Psoas muscle (tissue), 8 donors: ENCODE measurements around the gene SYT2. TPM values are rescaled to one million over a fixed set of nuclear protein-coding genes. Genes with fewer than 3 reads are reported as not detected.
"Not testable (repeated sequence)": the region's sequence is repeated elsewhere in the genome, so short reads cannot be mapped to it uniquely, and the experiment has no call there.

ENCODE experiments used
- ATAC-seq, 4 donors: fragments of 200-7000 bp; cut with Tn5 transposase; one replicate each; pipeline ENCODE4 v1.9.1; 2020; ENCODE audit warnings: moderate library complexity in 3 of 4, mild to moderate bottlenecking in 2 of 4
- DNase-seq, 2 donors: peaks; one replicate each; pipeline ENCODE4 v3.0.0-alpha.2; 2020
- H3K27ac ChIP-seq: fragments of 200-600 bp; one replicate; pipeline ENCODE4 v1.8.0; 2022
- H3K27me3 ChIP-seq, 3 donors: fragments of 200-600 bp in 1 of 3; one replicate each; pipeline versions ENCODE4 v1.6.1 to v1.8.0; 2013 to 2022; ENCODE audit warnings: low read length in 2 of 3, mild to moderate bottlenecking in 2 of 3, moderate library complexity in 1 of 3; ENCODE audit not compliant: insufficient read depth in 3 of 3
- H3K36me3 ChIP-seq, 2 donors: fragments of 200-600 bp in 1 of 2; one replicate each; pipeline versions ENCODE4 v1.6.1 to v1.8.0; 2013 to 2022; ENCODE audit warnings: low read depth in 1 of 2, mild to moderate bottlenecking in 1 of 2, moderate library complexity in 1 of 2; ENCODE audit not compliant: insufficient read depth in 1 of 2
- H3K4me1 ChIP-seq: fragments of 200-600 bp; one replicate; pipeline ENCODE4 v1.8.0; 2022
- H3K4me3 ChIP-seq: fragments of 200-600 bp; one replicate; pipeline ENCODE4 v1.8.0; 2022; ENCODE audit warnings: mild to moderate bottlenecking
- H3K9me3 ChIP-seq: fragments of 200-600 bp; one replicate; pipeline ENCODE4 v1.8.0; 2022
- WGBS, 3 donors: extraction: QIAGEN DNeasy Blood & Tissue Kit; methylation state at CpG; one replicate each; pipeline versions ENCODE4 v1.1.6 to v1.1.7; 2013; 5-methylcytosine and 5-hydroxymethylcytosine counted together
- intact Hi-C, 2 donors: fragments of 100-400 bp; cut with DNase I; formaldehyde crosslinking; loops; one replicate each; pipeline versions ENCODE4 v1.11.0 to v1.14.2; 2022
- polyA plus RNA-seq, 3 donors: library from polyadenylated mRNA; stranded (reverse); fragments of 200-250 nt; gene quantifications; one replicate each; pipeline ENCODE4 v1.2.3, GENCODE V29; 2013
- total RNA-seq, 4 donors: library from RNA; stranded (reverse); fragmentation: NEBNext Ultra II Directional in 2 of 4; extraction: Animal tissue kit (Norgen Biotek cat#: 25700) in 2 of 4; gene quantifications; one replicate each; pipeline versions ENCODE4 v1.2.1 to v1.2.4, GENCODE V29; 2021 to 2023
- TF ChIP-seq, protein P1 (sequence below): fragments of 200-600 bp; IDR thresholded peaks from one replicate; pipeline ENCODE4 v1.8.0; 2022; ENCODE audit warnings: antibody characterized with exemption
- donor health status: healthy with polysubstance abuse.
- donor health status: DM: no; HTN: no; CAD: no; lungs with moderate emphysema.
- donor health status: Bipolar disorder and iron deficiency.
- donor health status: healthy.
- donor health status: DM: yes; HTN: yes; CAD: no.
- donor health status: DM: no; HTN: no; CAD: no.
- donor health status: DM: no; HTN: no; CAD: no.
- donor health status: DM: yes; HTN: yes; CAD: no.

Gene SYT2
- total and polyA plus RNA-seq, 7 donors: 0.01 to 0.02 TPM; not detected in 5

GRCh38 chr1:202561240-202561639 is 149.0 kb downstream of the SYT2 start:
- no peaks in the 10 kb centered on the region for H3K27me3 ChIP-seq
- intact Hi-C loops: no loop called here
- H3K9me3 ChIP-seq: no peaks in the 10 kb centered on the region
- H3K4me3 ChIP-seq: no peak overlapping the region
- peaks cover 20% of the 10 kb centered on the region for H3K4me1 ChIP-seq
- no peak for DNase-seq
- ATAC-seq: peak in 3 of 4 donors; percentile 40 to 51 (median 50)
- 22 to 30% (median 24%) methylated on average over 1 of the region's 1 CpG for WGBS, 3 donors
- H3K36me3 ChIP-seq: peaks cover 0 to 44% of the 10 kb centered on the region in 2 donors
- TF ChIP-seq, protein P1, sequence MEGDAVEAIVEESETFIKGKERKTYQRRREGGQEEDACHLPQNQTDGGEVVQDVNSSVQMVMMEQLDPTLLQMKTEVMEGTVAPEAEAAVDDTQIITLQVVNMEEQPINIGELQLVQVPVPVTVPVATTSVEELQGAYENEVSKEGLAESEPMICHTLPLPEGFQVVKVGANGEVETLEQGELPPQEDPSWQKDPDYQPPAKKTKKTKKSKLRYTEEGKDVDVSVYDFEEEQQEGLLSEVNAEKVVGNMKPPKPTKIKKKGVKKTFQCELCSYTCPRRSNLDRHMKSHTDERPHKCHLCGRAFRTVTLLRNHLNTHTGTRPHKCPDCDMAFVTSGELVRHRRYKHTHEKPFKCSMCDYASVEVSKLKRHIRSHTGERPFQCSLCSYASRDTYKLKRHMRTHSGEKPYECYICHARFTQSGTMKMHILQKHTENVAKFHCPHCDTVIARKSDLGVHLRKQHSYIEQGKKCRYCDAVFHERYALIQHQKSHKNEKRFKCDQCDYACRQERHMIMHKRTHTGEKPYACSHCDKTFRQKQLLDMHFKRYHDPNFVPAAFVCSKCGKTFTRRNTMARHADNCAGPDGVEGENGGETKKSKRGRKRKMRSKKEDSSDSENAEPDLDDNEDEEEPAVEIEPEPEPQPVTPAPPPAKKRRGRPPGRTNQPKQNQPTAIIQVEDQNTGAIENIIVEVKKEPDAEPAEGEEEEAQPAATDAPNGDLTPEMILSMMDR: no peak
- H3K27ac ChIP-seq: no peak overlapping the region

DNA sequence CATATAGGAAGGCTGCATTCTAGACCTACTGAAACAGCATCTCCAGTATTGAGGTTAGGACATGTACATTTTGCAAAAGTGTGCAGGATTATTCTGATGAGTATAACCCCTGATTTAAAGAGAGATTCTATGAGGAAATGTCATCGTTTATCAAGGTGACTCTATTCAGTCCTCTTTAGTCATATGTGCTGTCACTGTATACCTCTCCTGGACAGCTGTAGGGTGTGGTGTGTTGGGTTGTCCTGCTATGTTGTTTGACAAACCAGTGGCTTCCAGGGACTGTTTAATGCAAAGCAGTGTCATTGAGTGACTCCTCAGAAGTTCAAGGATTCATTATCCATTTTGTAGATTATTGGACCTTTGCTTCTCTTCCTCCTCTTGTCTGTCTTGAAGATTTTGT is 152.6 kb downstream of the SYT2 start:
- H3K9me3 ChIP-seq, H3K27ac ChIP-seq, H3K27me3 ChIP-seq, H3K4me3 ChIP-seq, DNase-seq, intact Hi-C loops, H3K36me3 ChIP-seq: not testable (repeated sequence)
- peaks cover 33% of the 10 kb centered on the region for H3K4me1 ChIP-seq
- peak; percentile 34 to 70 (median 62) for ATAC-seq
- WGBS, 3 donors: 39 to 49% (median 41%) methylated on average over 1 of the region's 1 CpG

DNA sequence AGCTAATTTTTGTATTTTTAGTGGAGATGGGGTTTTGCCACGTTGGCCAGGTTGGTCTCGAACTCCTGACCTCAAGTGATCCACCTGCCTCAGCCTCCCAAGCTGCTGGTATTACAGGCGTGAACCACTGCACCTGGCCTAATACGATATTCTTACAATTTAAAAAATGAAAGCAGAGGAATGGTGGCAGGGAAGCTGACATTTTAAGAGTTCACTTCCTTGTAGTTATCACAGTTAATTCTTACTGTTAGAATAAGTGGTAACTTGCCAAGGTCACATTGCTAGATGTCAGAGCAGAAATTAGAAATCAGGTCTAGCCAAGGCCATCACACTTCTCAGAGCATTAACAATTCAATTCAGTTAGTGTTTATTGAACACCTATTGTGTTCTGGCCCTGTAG is 154.2 kb downstream of the SYT2 start:
- H3K4me3 ChIP-seq, DNase-seq, H3K27me3 ChIP-seq, H3K36me3 ChIP-seq, H3K9me3 ChIP-seq, H3K27ac ChIP-seq, ATAC-seq, intact Hi-C loops: not testable (repeated sequence)
- WGBS, 3 donors: 60 to 79% (median 67%) methylated on average over 4 of the region's 4 CpGs
- H3K4me1 ChIP-seq: peaks cover 43% of the 10 kb centered on the region

DNA sequence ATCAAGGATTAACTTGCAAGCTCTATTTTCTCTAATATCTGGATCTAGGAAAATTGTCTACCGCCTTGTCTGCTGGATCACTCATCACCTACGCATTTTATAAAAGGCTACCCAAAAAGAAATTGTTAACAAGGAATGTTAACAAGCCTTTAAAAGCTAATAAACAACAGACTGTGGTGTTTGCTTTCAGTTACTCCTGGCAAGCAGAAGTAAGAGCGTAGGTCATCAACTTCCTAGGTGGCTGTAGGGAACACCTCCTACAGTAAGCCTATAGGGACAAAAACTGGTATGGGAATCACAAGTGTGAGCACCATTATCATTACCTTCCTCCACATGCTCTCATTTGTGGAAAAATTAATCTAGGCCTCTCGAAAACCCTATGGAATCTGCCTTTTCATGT is 155.6 kb downstream of the SYT2 start:
- DNase-seq, H3K9me3 ChIP-seq, H3K27ac ChIP-seq, H3K4me3 ChIP-seq, H3K36me3 ChIP-seq, H3K27me3 ChIP-seq, ATAC-seq, intact Hi-C loops: not testable (repeated sequence)
- WGBS, 3 donors: 94 to 100% (median 96%) methylated on average over 4 of the region's 4 CpGs
- H3K4me1 ChIP-seq: peaks cover 34% of the 10 kb centered on the region

DNA sequence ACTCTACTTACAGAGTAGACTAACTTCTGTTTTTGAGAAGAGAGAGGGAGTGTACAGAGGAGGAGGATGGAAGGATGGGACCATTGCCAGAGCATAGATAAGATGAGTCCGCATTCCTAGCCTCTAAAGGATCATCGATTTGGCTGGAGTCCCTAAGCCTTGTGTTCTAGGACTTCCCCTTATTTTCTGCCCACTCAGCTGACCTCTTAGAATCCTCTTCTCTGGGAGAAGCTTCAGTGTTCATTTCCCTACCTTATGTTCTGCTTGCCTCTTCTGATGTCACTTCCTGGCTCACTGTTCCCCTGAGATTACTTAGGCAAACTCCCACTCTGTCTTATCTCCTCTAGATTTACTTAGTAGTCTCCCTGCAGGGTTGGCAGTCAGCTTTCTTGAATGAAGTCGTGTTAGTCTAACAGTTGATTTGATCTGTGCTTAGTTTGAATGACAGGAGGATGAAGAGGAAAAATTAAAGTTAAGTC is 156.7 kb downstream of the SYT2 start:
- WGBS, 3 donors: 57 to 64% (median 57%) methylated on average over 3 of the region's 3 CpGs
- peak overlapping the region; percentile 37 for H3K27ac ChIP-seq
- DNase-seq: no peak

GRCh38 chr1:202553078-202553477 is 157.2 kb downstream of the SYT2 start:
- DNase-seq, intact Hi-C loops, H3K27me3 ChIP-seq, H3K9me3 ChIP-seq, ATAC-seq, H3K36me3 ChIP-seq, H3K4me3 ChIP-seq: not testable (repeated sequence)
- H3K4me1 ChIP-seq: peaks cover 39% of the 10 kb centered on the region
- 62 to 76% (median 72%) methylated on average over 1 of the region's 1 CpG for WGBS, 3 donors
- peak overlapping the region; percentile 2 for H3K27ac ChIP-seq

More for the DNA sequence above, 156.7 kb downstream of the SYT2 start:
- H3K9me3 ChIP-seq: no peaks in the 10 kb centered on the region
- no peaks in the 10 kb centered on the region for H3K36me3 ChIP-seq
- intact Hi-C loops: no loop called here
- ATAC-seq: peak in 3 of 4 donors; percentile 16 to 43 (median 30)
- TF ChIP-seq, protein P1: no peak
- no peak overlapping the region for H3K4me3 ChIP-seq
- no peaks in the 10 kb centered on the region for H3K27me3 ChIP-seq
- H3K4me1 ChIP-seq: peaks cover 34% of the 10 kb centered on the region

- ATAC-seq, intact Hi-C loops, H3K9me3 ChIP-seq, H3K4me3 ChIP-seq, DNase-seq, H3K27me3 ChIP-seq, H3K36me3 ChIP-seq: not testable (repeated sequence)
- H3K4me1 ChIP-seq: peaks cover 44% of the 10 kb centered on the region
- peak overlapping the region; percentile 2 for H3K27ac ChIP-seq
Measured at GRCh38 chr1:202552615-202553014, 157.6 kb downstream of the SYT2 start.
